K562 (cell line): Measurements from ENCODE around the gene UBE2H.

ENCODE experiments used
- CREB1 ChIP-seq, 2 experiments: sonication (generic) in 1 of 2; formaldehyde crosslinking in 1 of 2; IDR thresholded peaks; 2 replicates each; pipeline versions ENCODE4 v1.6.1 to v1.8.0; 2012 to 2022; ENCODE audit warnings: inconsistent platforms in 1 of 2, mild to moderate bottlenecking in 1 of 2, missing genetic modification reagents in 1 of 2, moderate library complexity in 1 of 2
- DDX20 ChIP-seq: fragments of 450-650 bp; IDR thresholded peaks from 2 replicates; pipeline ENCODE4 v1.6.1; 2016; ENCODE audit warnings: missing genetic modification characterization, low read depth, mild to moderate bottlenecking, missing compliant biosample characterization, moderate library complexity
- EGR1 ChIP-seq: fragments of 450-650 bp; conservative IDR thresholded peaks from 2 replicates; pipeline ENCODE4 v1.6.1; 2017; ENCODE audit warnings: mild to moderate bottlenecking
- ESRRA ChIP-seq: fragments of 450-650 bp; IDR thresholded peaks from 2 replicates; pipeline ENCODE4 v1.6.1; 2014; ENCODE audit warnings: low read depth, mild to moderate bottlenecking, moderate library complexity, borderline replicate concordance
- NRF1 ChIP-seq, 2 experiments: fragments of 450-650 bp; IDR thresholded peaks in 1 of 2; conservative IDR thresholded peaks in 1 of 2; 2 replicates each; pipeline ENCODE4 v1.6.1; 2014; ENCODE audit warnings: mild to moderate bottlenecking in 2 of 2
- POLR2A ChIP-seq: fragments of 450-650 bp; conservative IDR thresholded peaks from 2 replicates; pipeline ENCODE4 v1.6.1; 2016
- POLR2AphosphoS5 ChIP-seq: IDR thresholded peaks from 2 replicates; pipeline ENCODE4 v1.6.1; 2011; ENCODE audit warnings: mild to moderate bottlenecking, low read depth, low read length, moderate library complexity; ENCODE audit not compliant: control insufficient read depth, insufficient read depth
- RCOR1 ChIP-seq, 2 experiments: IDR thresholded peaks; 2 replicates each; pipeline ENCODE4 v1.6.1; 2012; ENCODE audit warnings: low read depth in 2 of 2, low read length in 2 of 2, borderline replicate concordance in 1 of 2, improper control_type of control experiment in 1 of 2
- ZNF785 ChIP-seq: fragments of 250-450 bp; sonication (Bioruptor Pico); IDR thresholded peaks from 2 replicates; pipeline ENCODE4 v1.4.0; 2020; ENCODE audit warnings: mild to moderate bottlenecking
- TF ChIP-seq, protein P1 (sequence below): fragments of 450-650 bp; IDR thresholded peaks from 2 replicates; pipeline ENCODE4 v1.6.1; 2016; ENCODE audit warnings: low read depth
- TF ChIP-seq, protein P2 (sequence below), 3 experiments: IDR thresholded peaks in 2 of 3; conservative IDR thresholded peaks in 1 of 3; 2 replicates each; pipeline ENCODE4 v1.5.1; 2011 to 2012; ENCODE audit warnings: low read length in 3 of 3, mild to moderate bottlenecking in 3 of 3, control low read depth in 2 of 3, improper control_type of control experiment in 1 of 3, inconsistent platforms in 1 of 3, low read depth in 1 of 3, mixed read lengths in 1 of 3, moderate library complexity in 1 of 3; ENCODE audit not compliant: insufficient read depth in 2 of 3
- TF ChIP-seq, protein P3 (sequence below): sonication (generic); formaldehyde crosslinking; IDR thresholded peaks from 2 replicates; pipeline ENCODE4 v1.8.0; 2022; ENCODE audit warnings: mild to moderate bottlenecking, low read depth, missing genetic modification reagents

DNA sequence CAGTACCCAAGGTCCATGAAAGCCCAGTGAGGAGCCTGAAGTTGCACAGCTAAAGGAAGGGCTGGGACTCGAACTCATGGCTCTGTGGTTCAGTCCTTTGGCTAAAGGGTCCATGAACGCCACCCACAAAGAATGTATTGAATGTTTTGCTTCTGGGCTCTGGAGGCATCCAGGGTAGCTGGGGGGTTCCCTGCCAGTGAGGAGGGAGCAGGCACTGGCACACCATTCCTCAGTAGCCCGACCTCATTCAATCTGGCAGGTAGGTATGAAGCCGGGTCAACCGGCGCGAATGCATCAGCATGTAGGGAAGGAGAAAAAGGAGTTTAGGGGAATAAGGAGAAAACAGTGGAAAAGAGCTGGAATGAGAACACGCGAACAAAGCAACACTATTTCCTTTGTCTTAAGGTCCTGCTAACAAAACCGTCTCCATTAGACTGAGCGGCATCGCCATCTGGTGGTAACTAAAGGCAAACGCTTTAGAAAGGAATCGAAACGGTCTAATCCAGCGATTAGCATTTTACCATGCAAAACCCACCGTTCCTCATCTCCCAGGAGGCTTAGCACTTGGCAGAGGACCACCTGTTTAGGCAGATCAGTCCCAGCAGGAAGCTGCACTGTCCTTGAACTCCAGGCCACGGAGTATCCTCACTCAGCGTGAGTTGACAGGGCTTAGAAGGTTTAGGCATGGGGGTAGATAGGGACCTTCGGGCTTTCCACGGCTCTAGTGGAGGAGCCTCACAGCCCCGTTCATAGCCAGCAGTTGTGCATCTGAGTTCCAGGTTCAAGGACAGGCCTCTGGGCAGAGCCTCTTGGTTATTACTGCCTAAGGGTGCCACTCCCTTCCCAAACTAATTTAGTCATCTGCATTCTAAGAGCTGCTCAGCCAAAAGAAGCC lies 122.8 kb downstream of the UBE2H start:
- TF ChIP-seq, protein P1, sequence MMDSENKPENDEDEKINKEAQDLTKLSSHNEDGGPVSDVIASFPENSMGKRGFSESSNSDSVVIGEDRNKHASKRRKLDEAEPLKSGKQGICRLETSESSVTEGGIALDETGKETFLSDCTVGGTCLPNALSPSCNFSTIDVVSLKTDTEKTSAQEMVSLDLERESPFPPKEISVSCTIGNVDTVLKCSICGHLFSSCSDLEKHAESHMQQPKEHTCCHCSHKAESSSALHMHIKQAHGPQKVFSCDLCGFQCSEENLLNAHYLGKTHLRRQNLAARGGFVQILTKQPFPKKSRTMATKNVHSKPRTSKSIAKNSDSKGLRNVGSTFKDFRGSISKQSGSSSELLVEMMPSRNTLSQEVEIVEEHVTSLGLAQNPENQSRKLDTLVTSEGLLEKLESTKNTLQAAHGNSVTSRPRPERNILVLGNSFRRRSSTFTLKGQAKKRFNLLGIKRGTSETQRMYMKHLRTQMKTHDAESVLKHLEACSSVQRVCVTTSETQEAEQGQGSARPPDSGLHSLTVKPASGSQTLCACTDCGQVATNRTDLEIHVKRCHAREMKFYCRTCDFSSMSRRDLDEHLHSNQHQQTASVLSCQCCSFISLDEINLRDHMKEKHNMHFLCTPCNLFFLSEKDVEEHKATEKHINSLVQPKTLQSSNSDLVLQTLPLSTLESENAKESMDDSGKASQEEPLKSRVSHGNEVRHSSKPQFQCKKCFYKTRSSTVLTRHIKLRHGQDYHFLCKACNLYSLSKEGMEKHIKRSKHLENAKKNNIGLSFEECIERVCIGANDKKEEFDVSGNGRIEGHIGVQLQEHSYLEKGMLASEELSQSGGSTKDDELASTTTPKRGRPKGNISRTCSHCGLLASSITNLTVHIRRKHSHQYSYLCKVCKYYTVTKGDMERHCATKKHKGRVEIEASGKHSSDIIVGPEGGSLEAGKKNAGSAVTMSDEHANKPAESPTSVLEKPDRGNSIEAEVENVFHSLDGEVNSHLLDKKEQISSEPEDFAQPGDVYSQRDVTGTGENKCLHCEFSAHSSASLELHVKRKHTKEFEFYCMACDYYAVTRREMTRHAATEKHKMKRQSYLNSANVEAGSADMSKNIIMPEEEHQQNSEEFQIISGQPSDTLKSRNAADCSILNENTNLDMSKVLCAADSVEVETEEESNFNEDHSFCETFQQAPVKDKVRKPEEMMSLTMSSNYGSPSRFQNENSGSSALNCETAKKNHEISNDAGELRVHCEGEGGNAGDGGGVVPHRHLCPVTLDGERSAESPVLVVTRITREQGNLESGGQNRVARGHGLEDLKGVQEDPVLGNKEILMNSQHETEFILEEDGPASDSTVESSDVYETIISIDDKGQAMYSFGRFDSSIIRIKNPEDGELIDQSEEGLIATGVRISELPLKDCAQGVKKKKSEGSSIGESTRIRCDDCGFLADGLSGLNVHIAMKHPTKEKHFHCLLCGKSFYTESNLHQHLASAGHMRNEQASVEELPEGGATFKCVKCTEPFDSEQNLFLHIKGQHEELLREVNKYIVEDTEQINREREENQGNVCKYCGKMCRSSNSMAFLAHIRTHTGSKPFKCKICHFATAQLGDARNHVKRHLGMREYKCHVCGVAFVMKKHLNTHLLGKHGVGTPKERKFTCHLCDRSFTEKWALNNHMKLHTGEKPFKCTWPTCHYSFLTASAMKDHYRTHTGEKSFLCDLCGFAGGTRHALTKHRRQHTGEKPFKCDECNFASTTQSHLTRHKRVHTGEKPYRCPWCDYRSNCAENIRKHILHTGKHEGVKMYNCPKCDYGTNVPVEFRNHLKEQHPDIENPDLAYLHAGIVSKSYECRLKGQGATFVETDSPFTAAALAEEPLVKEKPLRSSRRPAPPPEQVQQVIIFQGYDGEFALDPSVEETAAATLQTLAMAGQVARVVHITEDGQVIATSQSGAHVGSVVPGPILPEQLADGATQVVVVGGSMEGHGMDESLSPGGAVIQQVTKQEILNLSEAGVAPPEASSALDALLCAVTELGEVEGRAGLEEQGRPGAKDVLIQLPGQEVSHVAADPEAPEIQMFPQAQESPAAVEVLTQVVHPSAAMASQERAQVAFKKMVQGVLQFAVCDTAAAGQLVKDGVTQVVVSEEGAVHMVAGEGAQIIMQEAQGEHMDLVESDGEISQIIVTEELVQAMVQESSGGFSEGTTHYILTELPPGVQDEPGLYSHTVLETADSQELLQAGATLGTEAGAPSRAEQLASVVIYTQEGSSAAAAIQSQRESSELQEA, result no peak
- TF ChIP-seq NRF1 (conservative IDR thresholded peaks at IDR 0.05 in 1 of 2, IDR thresholded peaks at IDR 0.05 in 1 of 2), result no peak
- TF ChIP-seq POLR2A, result peak; percentile 43; the same call in 1 of the 2 replicates
- peak; percentile 27 for TF ChIP-seq ESRRA
- no peak for TF ChIP-seq EGR1
- TF ChIP-seq ZNF785 (CRISPR knock-in tag), result no peak
- TF ChIP-seq RCOR1 (IDR thresholded peaks at IDR 0.05; ENCODE audit: borderline replicate concordance in 1 of 2, low read depth in 2 of 2, low read length in 2 of 2), result peak in 1 of 2 experiments; percentile 41; a peak in 2 of 4 replicates
- TF ChIP-seq, protein P2, sequence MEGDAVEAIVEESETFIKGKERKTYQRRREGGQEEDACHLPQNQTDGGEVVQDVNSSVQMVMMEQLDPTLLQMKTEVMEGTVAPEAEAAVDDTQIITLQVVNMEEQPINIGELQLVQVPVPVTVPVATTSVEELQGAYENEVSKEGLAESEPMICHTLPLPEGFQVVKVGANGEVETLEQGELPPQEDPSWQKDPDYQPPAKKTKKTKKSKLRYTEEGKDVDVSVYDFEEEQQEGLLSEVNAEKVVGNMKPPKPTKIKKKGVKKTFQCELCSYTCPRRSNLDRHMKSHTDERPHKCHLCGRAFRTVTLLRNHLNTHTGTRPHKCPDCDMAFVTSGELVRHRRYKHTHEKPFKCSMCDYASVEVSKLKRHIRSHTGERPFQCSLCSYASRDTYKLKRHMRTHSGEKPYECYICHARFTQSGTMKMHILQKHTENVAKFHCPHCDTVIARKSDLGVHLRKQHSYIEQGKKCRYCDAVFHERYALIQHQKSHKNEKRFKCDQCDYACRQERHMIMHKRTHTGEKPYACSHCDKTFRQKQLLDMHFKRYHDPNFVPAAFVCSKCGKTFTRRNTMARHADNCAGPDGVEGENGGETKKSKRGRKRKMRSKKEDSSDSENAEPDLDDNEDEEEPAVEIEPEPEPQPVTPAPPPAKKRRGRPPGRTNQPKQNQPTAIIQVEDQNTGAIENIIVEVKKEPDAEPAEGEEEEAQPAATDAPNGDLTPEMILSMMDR (IDR thresholded peaks at IDR 0.05 in 2 of 3, conservative IDR thresholded peaks at IDR 0.05 in 1 of 3; ENCODE audit: insufficient read depth in 2 of 3, low read depth in 1 of 3, low read length in 3 of 3), result peak; percentile 91 to 98 (median 97)
- TF ChIP-seq, protein P3, sequence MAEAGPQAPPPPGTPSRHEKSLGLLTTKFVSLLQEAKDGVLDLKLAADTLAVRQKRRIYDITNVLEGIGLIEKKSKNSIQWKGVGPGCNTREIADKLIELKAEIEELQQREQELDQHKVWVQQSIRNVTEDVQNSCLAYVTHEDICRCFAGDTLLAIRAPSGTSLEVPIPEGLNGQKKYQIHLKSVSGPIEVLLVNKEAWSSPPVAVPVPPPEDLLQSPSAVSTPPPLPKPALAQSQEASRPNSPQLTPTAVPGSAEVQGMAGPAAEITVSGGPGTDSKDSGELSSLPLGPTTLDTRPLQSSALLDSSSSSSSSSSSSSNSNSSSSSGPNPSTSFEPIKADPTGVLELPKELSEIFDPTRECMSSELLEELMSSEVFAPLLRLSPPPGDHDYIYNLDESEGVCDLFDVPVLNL (CRISPR knock-in tag), result no peak
- TF ChIP-seq CREB1 (IDR thresholded peaks at IDR 0.05), result no peak
- TF ChIP-seq CREB1 (CRISPR knock-in tag; IDR thresholded peaks at IDR 0.05), result 0 out of 2 replicates have a peak, but pooled peaks have one; percentile 14
- peak; percentile 49; the same call in 1 of the 2 replicates for TF ChIP-seq POLR2AphosphoS5
- no peak for TF ChIP-seq DDX20
